Activated CD4-positive, alpha-beta T cell treated with anti-CD3 and anti-CD28 coated beads, Interleukin-2, amount 50 U/mL, for 4 hours (primary cell): ENCODE measurements around the gene CD81.

ENCODE experiments used
- DNase-seq, 2 experiments: peaks; one replicate each; pipeline ENCODE4 v3.0.0-alpha.2; 2020

CD81 gene

GRCh38 chr11:2391181-2391975 lies 14.3 kb downstream of the CD81 start:
- DNase-seq = no peak

- no peak for DNase-seq
Observed at GRCh38 chr11:2392241-2392959, 15.3 kb downstream of the CD81 start.

GRCh38 chr11:2393111-2393868 lies 16.2 kb downstream of the CD81 start:
- no peak for DNase-seq

- no peak for DNase-seq
Observed at GRCh38 chr11:2393941-2394817, 17.1 kb downstream of the CD81 start.

GRCh38 chr11:2394818-2395105 lies 17.7 kb downstream of the CD81 start:
- DNase-seq = no peak

GRCh38 chr11:2395211-2395730 lies 18.2 kb downstream of the CD81 start:
- DNase-seq = no peak

GRCh38 chr11:2395856-2396255 lies 18.7 kb downstream of the CD81 start:
- no peak for DNase-seq

- no peak for DNase-seq
Observed at GRCh38 chr11:2396471-2396870, 19.4 kb downstream of the CD81 start.

GRCh38 chr11:2397005-2397404 lies 19.9 kb downstream of the CD81 start:
- no peak for DNase-seq

GRCh38 chr11:2398664-2399355 lies 21.7 kb downstream of the CD81 start:
- no peak for DNase-seq

- no peak for DNase-seq
Observed at GRCh38 chr11:2399488-2400068, 22.5 kb downstream of the CD81 start.

- peak; percentile 98 to 99 for DNase-seq
Observed at GRCh38 chr11:2400069-2400761, 23.1 kb downstream of the CD81 start, which contains the start of gene TSSC4. TSSC4 (plus strand) TSS chr11:2400750; CDS start chr11:2402634, 1,884 bp downstream.

GRCh38 chr11:2400762-2401435 lies 23.8 kb downstream of the CD81 start:
- DNase-seq = no peak

GRCh38 chr11:2401436-2401984 lies 24.4 kb downstream of the CD81 start:
- no peak for DNase-seq

GRCh38 chr11:2402106-2402505 lies 25.0 kb downstream of the CD81 start:
- no peak for DNase-seq

GRCh38 chr11:2402890-2403645 lies 26.0 kb downstream of the CD81 start:
- DNase-seq = no peak

GRCh38 chr11:2404735-2405196 lies 27.7 kb downstream of the CD81 start:
- DNase-seq = no peak

- DNase-seq = no peak
Observed at GRCh38 chr11:2406451-2406850, 29.3 kb downstream of the CD81 start.

GRCh38 chr11:2406878-2407410 lies 29.8 kb downstream of the CD81 start:
- DNase-seq = no peak
